GDM1 (cell line): ENCODE data around the gene KIRREL3.
"Not testable (repeated sequence)": the region's sequence is repeated elsewhere in the genome, so short reads cannot be mapped to it uniquely, and the experiment has no call there.

Source experiments
- DNase-seq: peaks from one replicate; lab custom pipeline; 2025; lab: John Stamatoyannopoulos, UW

KIRREL3 gene

GRCh38 chr11:126381960-126382359, 618.6 kb downstream of the KIRREL3 start:
- not testable (repeated sequence) for DNase-seq

GRCh38 chr11:126380909-126381308, 619.7 kb downstream of the KIRREL3 start:
- no peak for DNase-seq

- no peak for DNase-seq
Measured at GRCh38 chr11:126378763-126379162, 621.8 kb downstream of the KIRREL3 start.

GRCh38 chr11:126375726-126376125, 624.8 kb downstream of the KIRREL3 start:
- DNase-seq: no peak

- not testable (repeated sequence) for DNase-seq
Measured at GRCh38 chr11:126374562-126375300, 625.8 kb downstream of the KIRREL3 start.

- DNase-seq: not testable (repeated sequence)
Measured at GRCh38 chr11:126373389-126374066, 627.0 kb downstream of the KIRREL3 start.
